Mesodermal cell (in vitro differentiated cells): ENCODE measurements around the gene CDH22.
A peak's percentile ranks its signal among the peaks of the same experiment; 100 is the strongest.

Source experiments
- H3K27ac ChIP-seq: 2 replicates; pipeline ENCODE4 v1.7.0; 2013; ENCODE audit warnings: mild to moderate bottlenecking, low read depth, low read length, moderate library complexity; ENCODE audit not compliant: severe bottlenecking
- H3K36me3 ChIP-seq: 2 replicates; pipeline ENCODE4 v1.7.1; 2013; ENCODE audit warnings: mild to moderate bottlenecking, low read length, moderate library complexity; ENCODE audit not compliant: control insufficient read depth, insufficient read depth
- H3K4me1 ChIP-seq: one replicate; pipeline ENCODE4 v1.7.1; 2013; ENCODE audit warnings: mild to moderate bottlenecking, low read length; ENCODE audit not compliant: insufficient read depth, control insufficient read depth, poor library complexity, severe bottlenecking
- H3K4me3 ChIP-seq: 2 replicates; pipeline ENCODE4 v1.7.0; 2013; ENCODE audit warnings: low read length, control low read depth, mild to moderate bottlenecking; ENCODE audit not compliant: insufficient read depth, poor library complexity, severe bottlenecking; ENCODE audit errors: extremely low read depth
- H3K9me3 ChIP-seq: 2 replicates; pipeline ENCODE4 v1.7.1; 2013; ENCODE audit warnings: mild to moderate bottlenecking, low read length, moderate library complexity; ENCODE audit not compliant: control insufficient read depth
- WGBS, 2 experiments: methylation state at CpG; one replicate each; pipeline ENCODE4 v1.1.5; 2013; ENCODE audit warnings: missing lambda C conversion rate in 2 of 2; ENCODE audit not compliant: insufficient coverage in 2 of 2; 5-methylcytosine and 5-hydroxymethylcytosine counted together

The CDH22 gene

GRCh38 chr20:46350986-46351267 is 42.6 kb upstream of the CDH22 start:
- peak overlapping the region; percentile 98 for H3K27ac ChIP-seq
- H3K9me3 ChIP-seq = no peaks in the 10 kb centered on the region
- H3K36me3 ChIP-seq = peaks cover 44% of the 10 kb centered on the region
- peaks cover 32% of the 10 kb centered on the region for H3K4me1 ChIP-seq
- no peak overlapping the region for H3K4me3 ChIP-seq
- 62 to 67% methylated on average over 7 to 8 of the region's 8 CpGs for WGBS, 2 experiments

GRCh38 chr20:46350201-46350985 is 42.1 kb upstream of the CDH22 start:
- peaks cover 39% of the 10 kb centered on the region for H3K36me3 ChIP-seq
- peaks cover 32% of the 10 kb centered on the region for H3K4me1 ChIP-seq
- H3K27ac ChIP-seq = peak overlapping the region; percentile 98
- no peak overlapping the region for H3K4me3 ChIP-seq
- H3K9me3 ChIP-seq = no peaks in the 10 kb centered on the region
- 26 to 34% methylated on average over 10 to 12 of the region's 13 CpGs for WGBS, 2 experiments

DNA sequence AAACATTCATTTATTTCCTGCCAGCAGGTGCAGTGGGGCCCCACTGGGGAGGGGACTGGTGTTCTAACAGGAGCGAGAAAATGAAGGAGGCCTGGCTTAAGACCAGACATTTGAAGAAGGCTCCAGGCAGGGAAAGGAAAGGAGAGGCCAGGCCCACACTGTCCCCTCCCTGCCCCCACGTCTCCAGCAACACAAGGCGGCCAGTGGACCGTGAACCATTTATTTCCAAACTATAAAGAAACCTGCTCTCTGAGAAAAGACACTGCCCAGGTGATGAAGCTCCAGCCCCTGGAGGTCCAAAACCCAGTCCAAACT is 41.4 kb upstream of the CDH22 start:
- peaks cover 32% of the 10 kb centered on the region for H3K36me3 ChIP-seq
- WGBS, 2 experiments = 71 to 92% methylated on average over 1 to 2 of the region's 4 CpGs
- no peaks in the 10 kb centered on the region for H3K9me3 ChIP-seq
- H3K27ac ChIP-seq = peak overlapping the region; percentile 98
- peaks cover 32% of the 10 kb centered on the region for H3K4me1 ChIP-seq
- H3K4me3 ChIP-seq = no peak overlapping the region

- peaks cover 32% of the 10 kb centered on the region for H3K4me1 ChIP-seq
- H3K4me3 ChIP-seq = no peak overlapping the region
- H3K36me3 ChIP-seq = peaks cover 27% of the 10 kb centered on the region
- no peaks in the 10 kb centered on the region for H3K9me3 ChIP-seq
- WGBS, 2 experiments = 67 to 70% methylated on average over 4 to 7 of the region's 12 CpGs
- H3K27ac ChIP-seq = peak overlapping the region; percentile 98
These were observed 40.9 kb upstream of the CDH22 start for GRCh38 chr20:46349035-46349741.

DNA sequence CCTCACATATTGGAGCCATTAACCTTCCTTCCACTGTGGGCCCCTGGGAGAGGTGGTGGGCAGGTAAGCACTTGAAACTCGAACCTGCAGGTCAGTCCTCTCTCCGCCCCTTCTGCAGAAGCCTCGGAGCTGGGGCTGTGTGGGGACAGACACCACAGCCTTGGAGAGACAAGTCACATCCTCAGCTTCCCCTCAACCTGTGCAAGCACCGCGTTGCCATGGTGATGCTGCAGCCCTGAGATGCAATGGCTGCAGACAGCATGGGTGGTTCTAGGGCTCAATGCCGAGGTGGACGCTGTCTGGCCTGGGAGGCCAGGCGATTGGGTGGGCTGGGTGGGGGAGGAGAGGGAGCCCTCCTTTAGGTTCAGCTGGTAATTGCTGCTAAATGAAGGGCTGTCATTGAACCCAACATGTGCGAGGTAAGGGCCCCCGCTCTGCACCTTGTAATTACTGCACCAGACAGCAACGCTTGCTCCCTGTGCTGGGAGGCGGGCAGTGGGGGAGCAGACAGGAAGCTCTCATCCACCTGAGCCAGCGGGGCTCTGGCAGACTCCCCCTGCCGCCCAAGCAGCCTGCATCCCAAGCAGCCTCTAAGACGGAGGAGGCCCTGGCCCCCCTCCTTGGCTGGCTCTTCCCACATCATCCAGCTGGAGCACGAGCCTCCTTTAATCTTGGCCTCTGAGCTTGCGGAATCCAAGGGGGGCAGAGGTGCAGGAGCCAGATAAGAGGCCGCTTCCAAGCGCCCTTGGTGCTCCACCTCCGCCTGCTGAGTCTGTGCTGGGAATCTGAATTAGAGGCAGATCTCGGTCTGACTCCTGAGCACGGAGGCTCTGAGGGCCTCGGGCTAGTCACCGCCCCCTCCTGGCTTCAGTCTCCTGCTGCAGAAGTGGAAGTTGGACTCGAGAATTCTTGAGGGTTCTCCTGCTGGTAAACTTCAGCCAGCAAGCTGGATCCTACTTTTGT is 39.8 kb upstream of the CDH22 start:
- 43 to 53% methylated on average over 19 to 21 of the region's 25 CpGs for WGBS, 2 experiments
- Histone ChIP-seq H3K4me1 (peaks cover 38% of the 10 kb centered on the region), H3K27ac (no peak overlapping the region), H3K36me3 (peaks cover 16% of the 10 kb centered on the region), H3K4me3 (no peak overlapping the region), H3K9me3 (no peaks in the 10 kb centered on the region)

DNA sequence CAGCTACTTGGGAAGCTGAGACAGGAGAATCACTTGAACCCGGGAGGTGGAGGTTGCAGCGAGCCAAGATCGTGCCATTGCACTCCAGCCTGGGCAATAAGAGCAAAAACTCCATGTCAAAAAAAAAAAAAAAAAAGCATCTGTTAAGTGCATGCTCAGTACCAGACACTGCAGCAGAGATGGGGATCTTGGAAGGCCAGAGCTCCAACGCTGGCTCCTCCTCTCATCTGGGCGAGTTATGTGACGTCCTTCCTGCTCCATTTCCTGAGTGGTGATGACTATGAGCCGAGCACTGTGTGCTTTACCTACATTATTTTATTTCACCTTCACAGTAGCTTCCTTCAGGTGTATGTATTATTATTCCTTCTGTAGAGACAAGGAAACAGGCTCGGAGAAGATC is 38.5 kb upstream of the CDH22 start:
- H3K27ac ChIP-seq = no peak overlapping the region
- no peak overlapping the region for H3K4me3 ChIP-seq
- WGBS, 2 experiments = 95 to 96% methylated on average over 4 of the region's 8 CpGs
- peaks cover 35% of the 10 kb centered on the region for H3K4me1 ChIP-seq
- H3K9me3 ChIP-seq = no peaks in the 10 kb centered on the region
- H3K36me3 ChIP-seq = peaks cover 5% of the 10 kb centered on the region

- Histone ChIP-seq H3K4me1 (peaks cover 14% of the 10 kb centered on the region), H3K9me3 (no peaks in the 10 kb centered on the region), H3K4me3 (no peak overlapping the region), H3K27ac (no peak overlapping the region), H3K36me3 (no peaks in the 10 kb centered on the region)
- 73 to 76% methylated on average over 8 of the region's 8 CpGs for WGBS, 2 experiments
These were observed 36.3 kb upstream of the CDH22 start for GRCh38 chr20:46344488-46345162.

DNA sequence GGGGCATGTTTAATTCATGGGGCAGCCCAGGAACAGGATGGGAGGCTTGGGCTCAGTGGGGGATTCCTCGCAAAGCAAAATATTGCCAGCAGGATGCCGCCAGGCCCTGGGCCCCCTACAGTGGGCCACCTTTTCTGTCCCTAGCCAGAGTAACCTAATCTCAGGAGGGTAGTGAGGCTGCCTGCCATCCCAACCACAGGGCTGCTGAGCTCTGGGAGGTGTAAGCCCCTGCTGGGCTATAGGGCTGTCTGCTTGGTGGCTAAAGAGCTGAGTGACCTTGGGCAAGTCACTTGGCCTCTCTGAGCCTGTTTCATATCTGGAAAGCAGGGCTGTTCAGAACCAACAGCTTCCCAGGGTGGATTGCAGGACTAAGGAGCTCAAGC is 35.7 kb upstream of the CDH22 start:
- WGBS, 2 experiments = no CpG with 5 or more reads among the region's 2 CpGs

GRCh38 chr20:46343348-46343974 is 35.2 kb upstream of the CDH22 start:
- H3K36me3 ChIP-seq = no peaks in the 10 kb centered on the region

More for the DNA sequence above, 35.7 kb upstream of the CDH22 start:
- no peak overlapping the region for H3K27ac ChIP-seq
- H3K9me3 ChIP-seq = no peaks in the 10 kb centered on the region
- H3K36me3 ChIP-seq = no peaks in the 10 kb centered on the region
- peaks cover 11% of the 10 kb centered on the region for H3K4me1 ChIP-seq
- H3K4me3 ChIP-seq = no peak overlapping the region

More at GRCh38 chr20:46343348-46343974, 35.2 kb upstream of the CDH22 start:
- Histone ChIP-seq H3K27ac (no peak overlapping the region), H3K9me3 (no peaks in the 10 kb centered on the region), H3K4me1 (peaks cover 9% of the 10 kb centered on the region), H3K4me3 (no peak overlapping the region)
- 43 to 60% methylated on average over 6 to 8 of the region's 17 CpGs for WGBS, 2 experiments
